Lung (tissue), 12 donors: Measurements from ENCODE around the gene DRGX. TPM values are rescaled to one million over a fixed set of nuclear protein-coding genes. Genes with fewer than 3 reads are reported as not detected.

Experiments
- ATAC-seq: fragments of 200-7000 bp; cut with Tn5 transposase; one replicate; pipeline ENCODE4 v1.9.1; 2020; ENCODE audit warnings: moderate number of reproducible peaks; ENCODE audit not compliant: insufficient read depth, low FRiP score
- DNase-seq, 3 donors: peaks; one replicate each; pipeline ENCODE4 v3.0.0-alpha.2; 2013 to 2017
- H3K27ac ChIP-seq, 2 donors: one replicate each; pipeline ENCODE4 v1.5.1; 2013; ENCODE audit warnings: mild to moderate bottlenecking in 2 of 2, moderate library complexity in 2 of 2, control low read depth in 1 of 2, inconsistent platforms in 1 of 2, low read depth in 1 of 2, low read length in 1 of 2
- H3K27me3 ChIP-seq, 3 donors: one replicate each; pipeline ENCODE4 v1.5.1; 2013; ENCODE audit warnings: low read length in 2 of 3; ENCODE audit not compliant: control insufficient read depth in 3 of 3, insufficient read depth in 3 of 3
- H3K36me3 ChIP-seq, 4 donors: one replicate each; pipeline ENCODE4 v1.5.1; 2013; ENCODE audit warnings: low read length in 4 of 4, mild to moderate bottlenecking in 1 of 4, moderate library complexity in 1 of 4; ENCODE audit not compliant: control insufficient read depth in 4 of 4, insufficient read depth in 4 of 4
- H3K4me1 ChIP-seq, 5 donors: one replicate each; pipeline ENCODE4 v1.5.1; 2013; ENCODE audit warnings: low read length in 5 of 5, mild to moderate bottlenecking in 2 of 5, moderate library complexity in 1 of 5; ENCODE audit not compliant: control insufficient read depth in 5 of 5, insufficient read depth in 5 of 5
- H3K4me3 ChIP-seq: one replicate; pipeline ENCODE4 v1.5.1; 2013; ENCODE audit warnings: mild to moderate bottlenecking, control low read depth, moderate library complexity
- H3K9ac ChIP-seq, 2 donors: one replicate each; pipeline ENCODE4 v1.5.1; 2013; ENCODE audit warnings: low read length in 2 of 2, control low read depth in 1 of 2; ENCODE audit not compliant: insufficient read depth in 1 of 2
- H3K9me3 ChIP-seq, 4 donors: one replicate each; pipeline ENCODE4 v1.5.1; 2013; ENCODE audit warnings: low read length in 3 of 4, mild to moderate bottlenecking in 1 of 4, moderate library complexity in 1 of 4; ENCODE audit not compliant: control insufficient read depth in 4 of 4, insufficient read depth in 3 of 4
- WGBS, 2 donors: extraction: QIAGEN DNeasy Blood & Tissue Kit; methylation state at CpG; one replicate each; pipeline ENCODE4 v1.1.7; 2013; 5-methylcytosine and 5-hydroxymethylcytosine counted together
- polyA plus RNA-seq, 2 donors: library from polyadenylated mRNA; stranded (reverse); fragments of 200-250 nt; gene quantifications; one replicate each; pipeline ENCODE4 v1.2.1, GENCODE V29; 2013
- total RNA-seq, 2 donors: library from RNA; depleted of rRNA in 1 of 2; stranded (reverse); fragments of >200 nt in 1 of 2; gene quantifications; one replicate each; pipeline ENCODE4 v1.2.1, GENCODE V29; 2014 to 2021
- TF ChIP-seq, protein P1 (sequence below): IDR thresholded peaks from 2 replicates; pipeline ENCODE4 v1.5.1; 2012; ENCODE audit warnings: mild to moderate bottlenecking; ENCODE audit errors: control extremely low read depth, extremely low read depth
- donor health status: control.
- donor health status: control.
- donor health status: Bipolar disorder and iron deficiency.
- donor health status: healthy.
- donor health status: DM: yes; HTN: yes; CAD: no.

Gene DRGX
- total and polyA plus RNA-seq, 4 donors: 0.10 TPM; not detected in 3

DNA sequence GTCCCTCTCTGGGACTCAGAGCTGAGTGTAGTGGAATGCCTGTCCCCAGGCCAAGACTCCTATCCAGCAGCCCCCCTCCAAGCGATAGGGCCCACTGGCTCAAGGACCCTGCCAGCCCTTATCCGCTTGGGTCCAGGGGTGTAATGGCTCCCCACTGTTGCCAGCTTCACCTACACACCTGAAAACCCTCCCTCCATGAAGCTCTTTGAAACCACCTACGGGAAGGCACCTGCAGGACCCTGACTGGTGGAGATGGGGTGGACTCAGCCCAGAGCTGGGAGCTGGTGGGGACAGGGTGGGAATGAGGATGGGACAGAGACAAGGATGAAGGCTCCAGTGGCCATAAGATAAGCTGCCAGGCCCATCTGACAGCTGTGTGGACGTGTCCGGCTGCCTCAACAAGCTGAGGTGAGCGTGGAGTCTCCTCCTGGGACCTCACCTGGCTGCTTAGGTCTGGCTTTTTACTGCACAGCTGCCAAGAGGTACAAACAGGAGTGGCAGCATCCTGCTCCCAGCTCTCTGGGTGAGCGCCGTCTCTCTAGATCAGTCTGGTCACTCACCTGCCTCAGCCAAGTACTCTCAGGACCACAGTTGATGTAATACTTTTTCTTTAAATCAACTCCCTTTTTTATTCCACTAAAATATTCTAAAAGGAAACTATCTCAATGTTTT is 41.9 kb downstream of the DRGX start:
- Histone ChIP-seq H3K36me3 (no peaks in the 10 kb centered on the region), H3K9ac (no peak overlapping the region), H3K4me1 (no peaks in the 10 kb centered on the region), H3K4me3 (no peak overlapping the region), H3K9me3 (peaks cover 0 to 20% (median 0%) of the 10 kb centered on the region in 4 donors), H3K27ac (no peak overlapping the region), H3K27me3 (no peaks in the 10 kb centered on the region)
- TF ChIP-seq, protein P1, sequence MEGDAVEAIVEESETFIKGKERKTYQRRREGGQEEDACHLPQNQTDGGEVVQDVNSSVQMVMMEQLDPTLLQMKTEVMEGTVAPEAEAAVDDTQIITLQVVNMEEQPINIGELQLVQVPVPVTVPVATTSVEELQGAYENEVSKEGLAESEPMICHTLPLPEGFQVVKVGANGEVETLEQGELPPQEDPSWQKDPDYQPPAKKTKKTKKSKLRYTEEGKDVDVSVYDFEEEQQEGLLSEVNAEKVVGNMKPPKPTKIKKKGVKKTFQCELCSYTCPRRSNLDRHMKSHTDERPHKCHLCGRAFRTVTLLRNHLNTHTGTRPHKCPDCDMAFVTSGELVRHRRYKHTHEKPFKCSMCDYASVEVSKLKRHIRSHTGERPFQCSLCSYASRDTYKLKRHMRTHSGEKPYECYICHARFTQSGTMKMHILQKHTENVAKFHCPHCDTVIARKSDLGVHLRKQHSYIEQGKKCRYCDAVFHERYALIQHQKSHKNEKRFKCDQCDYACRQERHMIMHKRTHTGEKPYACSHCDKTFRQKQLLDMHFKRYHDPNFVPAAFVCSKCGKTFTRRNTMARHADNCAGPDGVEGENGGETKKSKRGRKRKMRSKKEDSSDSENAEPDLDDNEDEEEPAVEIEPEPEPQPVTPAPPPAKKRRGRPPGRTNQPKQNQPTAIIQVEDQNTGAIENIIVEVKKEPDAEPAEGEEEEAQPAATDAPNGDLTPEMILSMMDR: no peak
- DNase-seq (no peak), ATAC-seq (no peak)
- 92 to 93% methylated on average over 8 of the region's 8 CpGs for WGBS, 2 donors

- no peaks in the 10 kb centered on the region for H3K4me1 ChIP-seq
- DNase-seq: no peak
- H3K36me3 ChIP-seq: no peaks in the 10 kb centered on the region
- no peaks in the 10 kb centered on the region for H3K27me3 ChIP-seq
- 80 to 82% methylated on average over 6 of the region's 6 CpGs for WGBS, 2 donors
- no peak overlapping the region for H3K4me3 ChIP-seq
- ATAC-seq: peak; percentile 20
- peaks cover 0 to 20% (median 0%) of the 10 kb centered on the region in 4 donors for H3K9me3 ChIP-seq
- TF ChIP-seq, protein P1: no peak
- no peak overlapping the region for H3K9ac ChIP-seq
- H3K27ac ChIP-seq: no peak overlapping the region
Measured at GRCh38 chr10:49353026-49353894, 42.6 kb downstream of the DRGX start.

DNA sequence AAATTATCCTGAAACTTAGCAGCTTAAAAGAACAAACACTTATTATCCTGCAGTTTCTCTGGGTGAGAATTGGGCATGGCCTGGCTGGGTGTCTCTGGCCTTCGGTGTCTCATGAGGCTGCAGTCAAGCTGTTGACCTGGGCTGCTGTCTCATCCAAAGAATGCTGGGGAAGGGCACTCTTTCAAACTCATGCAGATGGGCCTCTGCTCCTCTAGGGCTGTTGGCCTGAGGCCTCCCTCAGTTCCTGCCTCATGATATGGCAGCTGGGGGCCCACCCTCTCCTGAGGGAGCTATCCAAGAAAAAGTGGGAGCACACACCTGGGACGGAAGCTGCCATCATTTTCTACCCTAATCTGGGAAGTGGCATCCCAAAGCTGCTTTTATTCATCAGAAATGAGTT is 43.6 kb downstream of the DRGX start:
- no peak overlapping the region for H3K4me3 ChIP-seq
- no peaks in the 10 kb centered on the region for H3K4me1 ChIP-seq
- no peak overlapping the region for H3K9ac ChIP-seq
- no peak for ATAC-seq
- peaks cover 0 to 22% (median 0%) of the 10 kb centered on the region in 4 donors for H3K9me3 ChIP-seq
- DNase-seq: no peak
- TF ChIP-seq, protein P1: no peak
- 91 to 93% methylated on average over 2 of the region's 2 CpGs for WGBS, 2 donors
- H3K27ac ChIP-seq: no peak overlapping the region
- no peaks in the 10 kb centered on the region for H3K27me3 ChIP-seq
- no peaks in the 10 kb centered on the region for H3K36me3 ChIP-seq
